SK-N-SH treated with all-trans-retinoic acid at 6 μM for 48 hours (cell line): ENCODE data around the gene TTL.

Experiments used
- ATAC-seq: fragments of 200-7000 bp; cut with Tn5 transposase; 3 replicates; pipeline ENCODE4 v1.9.1; 2020; ENCODE audit warnings: mild to moderate bottlenecking, moderate library complexity
- ARNTL ChIP-seq: fragments of 450-650 bp; formaldehyde crosslinking; IDR thresholded peaks from 2 replicates; pipeline ENCODE4 v1.5.0; 2020; ENCODE audit warnings: low read depth, mild to moderate bottlenecking, moderate library complexity, borderline replicate concordance
- BACH2 ChIP-seq: fragments of 250-450 bp; sonication (Bioruptor Pico); IDR thresholded peaks from 2 replicates; pipeline ENCODE4 v1.9.0; 2021; ENCODE audit warnings: mild to moderate bottlenecking, borderline replicate concordance
- CREB5 ChIP-seq: fragments of 250-450 bp; sonication (Bioruptor Pico); IDR thresholded peaks from 2 replicates; pipeline ENCODE4 v1.5.1; 2020; ENCODE audit warnings: low read depth, mild to moderate bottlenecking, moderate library complexity
- CSDC2 ChIP-seq: fragments of 250-450 bp; sonication (Bioruptor Pico); IDR thresholded peaks from 2 replicates; pipeline ENCODE4 v1.5.0; 2020; ENCODE audit warnings: mild to moderate bottlenecking, moderate library complexity
- CSRNP3 ChIP-seq: fragments of 250-450 bp; sonication (Bioruptor Pico); IDR thresholded peaks from 2 replicates; pipeline ENCODE4 v1.5.1; 2021; ENCODE audit warnings: mild to moderate bottlenecking, moderate library complexity
- ESRRG ChIP-seq: fragments of 250-450 bp; sonication (Bioruptor Pico); IDR thresholded peaks from 2 replicates; pipeline ENCODE4 v1.6.1; 2021; ENCODE audit warnings: mild to moderate bottlenecking
- GLIS3 ChIP-seq: fragments of 250-450 bp; sonication (Bioruptor Pico); IDR thresholded peaks from 2 replicates; pipeline ENCODE4 v1.5.0; 2020; ENCODE audit warnings: mild to moderate bottlenecking, moderate library complexity
- ISL1 ChIP-seq: fragments of 250-450 bp; sonication (Bioruptor Pico); IDR thresholded peaks from 2 replicates; pipeline ENCODE4 v2.1.2; 2022; ENCODE audit warnings: mild to moderate bottlenecking, moderate library complexity
- OSR1 ChIP-seq: fragments of 250-450 bp; sonication (Bioruptor Pico); IDR thresholded peaks from 2 replicates; pipeline ENCODE4 v1.8.0; 2022; ENCODE audit warnings: moderate library complexity, mild to moderate bottlenecking, inconsistent platforms
- PATZ1 ChIP-seq: fragments of 250-450 bp; sonication (Bioruptor Pico); IDR thresholded peaks from 2 replicates; pipeline ENCODE4 v1.8.0; 2020; ENCODE audit warnings: mild to moderate bottlenecking, moderate library complexity, borderline replicate concordance
- POU6F1 ChIP-seq: fragments of 250-450 bp; sonication (Bioruptor Pico); IDR thresholded peaks from 2 replicates; pipeline ENCODE4 v1.8.0; 2021; ENCODE audit warnings: low read depth, mild to moderate bottlenecking, moderate library complexity, borderline replicate concordance
- PPARA ChIP-seq: fragments of 250-450 bp; sonication (Bioruptor Pico); IDR thresholded peaks from 2 replicates; pipeline ENCODE4 v1.5.0; 2020; ENCODE audit warnings: mild to moderate bottlenecking, borderline replicate concordance
- RARB ChIP-seq: fragments of 250-450 bp; sonication (Bioruptor Pico); IDR thresholded peaks from 2 replicates; pipeline ENCODE4 v1.8.0; 2021; ENCODE audit warnings: mild to moderate bottlenecking, moderate library complexity
- SNAI2 ChIP-seq: fragments of 250-450 bp; sonication (Bioruptor Pico); IDR thresholded peaks from 2 replicates; pipeline ENCODE4 v1.5.0; 2020; ENCODE audit warnings: mild to moderate bottlenecking, moderate library complexity
- TCF4 ChIP-seq: fragments of 250-450 bp; sonication (Bioruptor Pico); IDR thresholded peaks from 2 replicates; pipeline ENCODE4 v1.8.0; 2021; ENCODE audit warnings: mild to moderate bottlenecking, moderate library complexity, borderline replicate concordance
- TOX ChIP-seq: fragments of 250-450 bp; sonication (Bioruptor Pico); IDR thresholded peaks from 2 replicates; pipeline ENCODE4 v1.8.0; 2021; ENCODE audit warnings: mild to moderate bottlenecking, moderate library complexity, borderline replicate concordance
- TSHZ2 ChIP-seq: fragments of 250-450 bp; sonication (Bioruptor Pico); IDR thresholded peaks from 2 replicates; pipeline ENCODE4 v1.5.0; 2020; ENCODE audit warnings: mild to moderate bottlenecking, moderate library complexity
- ZC3H10 ChIP-seq: fragments of 250-450 bp; sonication (Bioruptor Pico); IDR thresholded peaks from 2 replicates; pipeline ENCODE4 v1.5.1; 2021; ENCODE audit warnings: mild to moderate bottlenecking, moderate library complexity
- ZFP3 ChIP-seq: fragments of 250-450 bp; sonication (Bioruptor Pico); IDR thresholded peaks from 2 replicates; pipeline ENCODE4 v1.5.0; 2020; ENCODE audit warnings: mild to moderate bottlenecking, moderate library complexity
- ZFP30 ChIP-seq: fragments of 450-650 bp; formaldehyde crosslinking; IDR thresholded peaks from 2 replicates; pipeline ENCODE4 v1.5.0; 2022; ENCODE audit warnings: mild to moderate bottlenecking, moderate library complexity
- ZNF70 ChIP-seq: fragments of 450-650 bp; formaldehyde crosslinking; IDR thresholded peaks from 2 replicates; pipeline ENCODE4 v1.5.0; 2020; ENCODE audit warnings: mild to moderate bottlenecking, moderate library complexity
- ZNF8 ChIP-seq: fragments of 450-650 bp; formaldehyde crosslinking; IDR thresholded peaks from 2 replicates; pipeline ENCODE4 v1.5.0; 2020; ENCODE audit warnings: mild to moderate bottlenecking, moderate library complexity

The TTL gene

GRCh38 chr2:112579241-112579640 is 97.3 kb downstream of the TTL start:
- no peak for TF ChIP-seq BACH2 (CRISPR knock-in tag)
- TF ChIP-seq ISL1 (CRISPR knock-in tag): peak; percentile 61
- TF ChIP-seq CSDC2: no peak
- TF ChIP-seq PPARA: no peak
- ATAC-seq: peak; percentile 33

- no peak for ATAC-seq
- TF ChIP-seq TOX (CRISPR knock-in tag) (no peak), CREB5 (no peak), ZFP3 (CRISPR knock-in tag) (no peak), ZFP30 (CRISPR knock-in tag) (no peak), CSRNP3 (CRISPR knock-in tag) (no peak), ZC3H10 (CRISPR knock-in tag) (no peak), TSHZ2 (CRISPR knock-in tag) (no peak), TCF4 (CRISPR knock-in tag) (no peak), ISL1 (CRISPR knock-in tag) (no peak), POU6F1 (CRISPR knock-in tag) (no peak), PPARA (no peak), OSR1 (CRISPR knock-in tag) (no peak), ZNF70 (CRISPR knock-in tag) (no peak), ESRRG (CRISPR knock-in tag) (no peak), PATZ1 (no peak), RARB (CRISPR knock-in tag) (no peak)
These were observed 98.1 kb downstream of the TTL start for GRCh38 chr2:112580084-112580483.

- peak; percentile 9 for ATAC-seq
- TF ChIP-seq ARNTL (CRISPR knock-in tag): no peak
- TF ChIP-seq ZNF70 (CRISPR knock-in tag): no peak
- no peak for TF ChIP-seq ZNF8 (CRISPR knock-in tag)
- no peak for TF ChIP-seq PATZ1
- TF ChIP-seq SNAI2 (CRISPR knock-in tag): no peak
- TF ChIP-seq BACH2 (CRISPR knock-in tag): no peak
- TF ChIP-seq PPARA: no peak
- no peak for TF ChIP-seq GLIS3 (CRISPR knock-in tag)
- no peak for TF ChIP-seq TCF4 (CRISPR knock-in tag)
- TF ChIP-seq ISL1 (CRISPR knock-in tag): no peak
- no peak for TF ChIP-seq CSDC2
- no peak for TF ChIP-seq ZFP30 (CRISPR knock-in tag)
- TF ChIP-seq POU6F1 (CRISPR knock-in tag): no peak
- TF ChIP-seq ZC3H10 (CRISPR knock-in tag): no peak
- TF ChIP-seq TSHZ2 (CRISPR knock-in tag): no peak
These were observed 100.4 kb downstream of the TTL start for GRCh38 chr2:112582314-112582746.
